Sigmoid colon (tissue), 7 donors: ENCODE results near the gene STK4. TPM values are rescaled to one million over a fixed set of nuclear protein-coding genes. Genes with fewer than 3 reads are reported as not detected.

ENCODE experiments used
- DNase-seq: peaks from one replicate; pipeline ENCODE4 v3.0.0-alpha.2; 2019
- H3K27ac ChIP-seq, 4 donors: fragments of 200-600 bp; sonication (generic); one replicate each; pipeline ENCODE4 v1.5.1; 2016 to 2019; ENCODE audit warnings: mild to moderate bottlenecking in 1 of 4
- H3K27me3 ChIP-seq, 3 donors: fragments of 200-600 bp; sonication (generic); one replicate each; pipeline ENCODE4 v1.5.1; 2019; ENCODE audit warnings: mild to moderate bottlenecking in 1 of 3
- H3K36me3 ChIP-seq, 4 donors: fragments of 200-600 bp; sonication (generic); one replicate each; pipeline ENCODE4 v1.5.1; 2016 to 2019
- H3K4me1 ChIP-seq, 4 donors: fragments of 200-600 bp; sonication (generic); one replicate each; pipeline ENCODE4 v1.5.1; 2017 to 2019
- H3K4me3 ChIP-seq, 4 donors: fragments of 200-600 bp; sonication (generic); one replicate each; pipeline ENCODE4 v1.5.1; 2017 to 2019; ENCODE audit warnings: mild to moderate bottlenecking in 2 of 4, moderate library complexity in 1 of 4
- H3K9me3 ChIP-seq, 4 donors: fragments of 200-600 bp in 3 of 4; sonication (generic) in 3 of 4; one replicate each; pipeline versions ENCODE4 v1.5.1 to v1.6.1; 2013 to 2019
- CTCF ChIP-seq, 4 experiments: fragments of 450-650 bp in 3 of 4; fragments of 200-600 bp in 1 of 4; IDR thresholded peaks; one replicate each; pipeline ENCODE4 v1.5.1; 2016 to 2019; ENCODE audit warnings: antibody characterized with exemption in 4 of 4, mild to moderate bottlenecking in 3 of 4, moderate library complexity in 2 of 4
- EP300 ChIP-seq, 4 donors: sonication (generic); formaldehyde crosslinking; IDR thresholded peaks; one replicate each; pipeline ENCODE4 v1.6.1; 2017; ENCODE audit warnings: antibody characterized with exemption in 4 of 4
- POLR2A ChIP-seq, 2 donors: fragments of 450-650 bp; IDR thresholded peaks; one replicate each; pipeline ENCODE4 v1.6.1; 2016; ENCODE audit warnings: antibody characterized with exemption in 2 of 2, mild to moderate bottlenecking in 2 of 2, moderate library complexity in 2 of 2
- POLR2AphosphoS5 ChIP-seq, 4 donors: sonication (generic); formaldehyde crosslinking; IDR thresholded peaks; one replicate each; pipeline ENCODE4 v1.6.1; 2017; ENCODE audit warnings: antibody characterized with exemption in 4 of 4
- WGBS, 2 donors: extraction: QIAGEN DNeasy Blood & Tissue Kit; methylation state at CpG; one replicate each; pipeline ENCODE4 v1.1.7; 2013; 5-methylcytosine and 5-hydroxymethylcytosine counted together
- intact Hi-C: fragments of 100-400 bp; cut with DNase I; formaldehyde crosslinking; loops from one replicate; pipeline ENCODE4 v1.15.1; 2023
- polyA plus RNA-seq, 3 donors: library from polyadenylated mRNA; stranded (reverse); fragments of 200-250 nt; gene quantifications; one replicate each; pipeline ENCODE4 v1.2.3, GENCODE V29; 2013
- total RNA-seq, 4 donors: library from RNA; depleted of rRNA; stranded (reverse); fragments of >200 nt; gene quantifications; one replicate each; pipeline ENCODE4 v1.1.0, GENCODE V29; 2016
- donor health status: healthy with polysubstance abuse.
- donor health status: Bipolar disorder and iron deficiency.
- donor health status: healthy.

The STK4 gene
- total and polyA plus RNA-seq, 7 donors = 6.0 to 31.8 (median 25.7) TPM

GRCh38 chr20:45049904-45050471 lies 83.7 kb downstream of the STK4 start:
- intact Hi-C loops = no loop called here
- Histone ChIP-seq H3K36me3 (no peaks in the 10 kb centered on the region), H3K9me3 (no peaks in the 10 kb centered on the region), H3K4me3 (no peak overlapping the region), H3K27ac (peak overlapping the region in 1 of 4 donors; percentile 14), H3K27me3 (no peaks in the 10 kb centered on the region), H3K4me1 (peaks cover 0 to 28% (median 22%) of the 10 kb centered on the region in 4 donors)
- 60% methylated on average over 5 of the region's 5 CpGs for WGBS, 2 donors
- no peak for TF ChIP-seq POLR2A (IDR thresholded peaks at IDR 0.05)
- no peak for TF ChIP-seq POLR2AphosphoS5 (IDR thresholded peaks at IDR 0.05)
- no peak for TF ChIP-seq EP300 (IDR thresholded peaks at IDR 0.05)
- TF ChIP-seq CTCF (IDR thresholded peaks at IDR 0.05) = no peak
- DNase-seq = no peak

GRCh38 chr20:45051204-45052060 lies 85.1 kb downstream of the STK4 start:
- H3K4me3 ChIP-seq = no peak overlapping the region
- peaks cover 0 to 28% (median 22%) of the 10 kb centered on the region in 4 donors for H3K4me1 ChIP-seq
- no peak for TF ChIP-seq POLR2AphosphoS5 (IDR thresholded peaks at IDR 0.05)
- TF ChIP-seq CTCF (IDR thresholded peaks at IDR 0.05) = no peak
- TF ChIP-seq EP300 (IDR thresholded peaks at IDR 0.05) = no peak
- no peak for TF ChIP-seq POLR2A (IDR thresholded peaks at IDR 0.05)
- H3K27me3 ChIP-seq = no peaks in the 10 kb centered on the region
- DNase-seq = no peak
- 78 to 79% methylated on average over 3 of the region's 3 CpGs for WGBS, 2 donors
- H3K36me3 ChIP-seq = no peaks in the 10 kb centered on the region
- no peaks in the 10 kb centered on the region for H3K9me3 ChIP-seq
- no peak overlapping the region for H3K27ac ChIP-seq
- intact Hi-C loops = no loop called here

GRCh38 chr20:45052698-45053429 lies 86.6 kb downstream of the STK4 start:
- Histone ChIP-seq H3K9me3 (no peaks in the 10 kb centered on the region), H3K27ac (no peak overlapping the region), H3K36me3 (peaks cover 0 to 5% (median 1%) of the 10 kb centered on the region in 4 donors), H3K4me1 (peaks cover 0 to 28% (median 22%) of the 10 kb centered on the region in 4 donors), H3K4me3 (no peak overlapping the region), H3K27me3 (no peaks in the 10 kb centered on the region)
- WGBS, 2 donors = 80% methylated on average over 7 of the region's 7 CpGs
- no peak for DNase-seq
- TF ChIP-seq CTCF (IDR thresholded peaks at IDR 0.05) = no peak
- TF ChIP-seq POLR2A (IDR thresholded peaks at IDR 0.05) = no peak
- no peak for TF ChIP-seq EP300 (IDR thresholded peaks at IDR 0.05)
- TF ChIP-seq POLR2AphosphoS5 (IDR thresholded peaks at IDR 0.05) = no peak
- intact Hi-C loops = no loop called here

- Histone ChIP-seq H3K27me3 (no peaks in the 10 kb centered on the region), H3K9me3 (no peaks in the 10 kb centered on the region), H3K4me1 (peaks cover 0 to 27% (median 20%) of the 10 kb centered on the region in 4 donors), H3K36me3 (peaks cover 0 to 5% (median 1%) of the 10 kb centered on the region in 4 donors), H3K27ac (no peak overlapping the region), H3K4me3 (no peak overlapping the region)
- DNase-seq = no peak
- TF ChIP-seq POLR2AphosphoS5 (IDR thresholded peaks at IDR 0.05) = no peak
- no peak for TF ChIP-seq CTCF (IDR thresholded peaks at IDR 0.05)
- no peak for TF ChIP-seq EP300 (IDR thresholded peaks at IDR 0.05)
- TF ChIP-seq POLR2A (IDR thresholded peaks at IDR 0.05) = no peak
- 89 to 91% methylated on average over 8 of the region's 8 CpGs for WGBS, 2 donors
- intact Hi-C loops = no loop called here
Measured at GRCh38 chr20:45053430-45054351, 87.4 kb downstream of the STK4 start.
